22Rv1 (cell line): ENCODE results near the gene IL1R2.
A peak's percentile ranks its signal among the peaks of the same experiment; 100 is the strongest.

Experiments
- H3K27ac ChIP-seq: fragments of 450-650 bp; 2 replicates; pipeline ENCODE4 v1.5.1; 2017
- ZFX ChIP-seq: fragments of 450-650 bp; IDR thresholded peaks from 2 replicates; pipeline ENCODE4 v1.6.1; 2017; ENCODE audit warnings: antibody characterized with exemption, borderline replicate concordance
- TF ChIP-seq, protein P1 (sequence below): fragments of 450-650 bp; IDR thresholded peaks from 2 replicates; pipeline ENCODE4 v1.5.1; 2017; ENCODE audit warnings: mild to moderate bottlenecking

IL1R2 gene

DNA sequence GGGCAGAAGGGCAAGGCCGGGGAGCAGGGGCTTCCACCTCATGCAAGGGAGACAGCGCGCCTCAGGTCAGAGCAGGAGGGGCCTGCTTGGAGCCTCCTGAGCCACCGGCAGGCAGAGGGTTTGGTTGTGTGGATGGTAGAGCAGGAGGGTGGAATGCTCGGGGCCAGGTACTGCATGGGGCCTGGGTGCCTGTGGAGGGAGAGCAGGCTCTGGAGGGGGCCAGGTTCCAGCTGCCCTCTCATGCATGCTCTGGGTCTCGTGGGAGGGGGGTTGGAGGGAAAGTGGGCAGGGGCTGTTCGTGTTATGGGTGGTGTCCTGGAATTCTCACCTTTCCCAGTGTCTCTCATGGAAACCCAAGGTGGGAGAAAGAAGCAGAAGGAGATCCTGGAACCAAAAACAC, 3.2 kb upstream of the IL1R2 start:
- no peak overlapping the region for H3K27ac ChIP-seq
- no peak for TF ChIP-seq ZFX
- TF ChIP-seq, protein P1, sequence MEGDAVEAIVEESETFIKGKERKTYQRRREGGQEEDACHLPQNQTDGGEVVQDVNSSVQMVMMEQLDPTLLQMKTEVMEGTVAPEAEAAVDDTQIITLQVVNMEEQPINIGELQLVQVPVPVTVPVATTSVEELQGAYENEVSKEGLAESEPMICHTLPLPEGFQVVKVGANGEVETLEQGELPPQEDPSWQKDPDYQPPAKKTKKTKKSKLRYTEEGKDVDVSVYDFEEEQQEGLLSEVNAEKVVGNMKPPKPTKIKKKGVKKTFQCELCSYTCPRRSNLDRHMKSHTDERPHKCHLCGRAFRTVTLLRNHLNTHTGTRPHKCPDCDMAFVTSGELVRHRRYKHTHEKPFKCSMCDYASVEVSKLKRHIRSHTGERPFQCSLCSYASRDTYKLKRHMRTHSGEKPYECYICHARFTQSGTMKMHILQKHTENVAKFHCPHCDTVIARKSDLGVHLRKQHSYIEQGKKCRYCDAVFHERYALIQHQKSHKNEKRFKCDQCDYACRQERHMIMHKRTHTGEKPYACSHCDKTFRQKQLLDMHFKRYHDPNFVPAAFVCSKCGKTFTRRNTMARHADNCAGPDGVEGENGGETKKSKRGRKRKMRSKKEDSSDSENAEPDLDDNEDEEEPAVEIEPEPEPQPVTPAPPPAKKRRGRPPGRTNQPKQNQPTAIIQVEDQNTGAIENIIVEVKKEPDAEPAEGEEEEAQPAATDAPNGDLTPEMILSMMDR = no peak

DNA sequence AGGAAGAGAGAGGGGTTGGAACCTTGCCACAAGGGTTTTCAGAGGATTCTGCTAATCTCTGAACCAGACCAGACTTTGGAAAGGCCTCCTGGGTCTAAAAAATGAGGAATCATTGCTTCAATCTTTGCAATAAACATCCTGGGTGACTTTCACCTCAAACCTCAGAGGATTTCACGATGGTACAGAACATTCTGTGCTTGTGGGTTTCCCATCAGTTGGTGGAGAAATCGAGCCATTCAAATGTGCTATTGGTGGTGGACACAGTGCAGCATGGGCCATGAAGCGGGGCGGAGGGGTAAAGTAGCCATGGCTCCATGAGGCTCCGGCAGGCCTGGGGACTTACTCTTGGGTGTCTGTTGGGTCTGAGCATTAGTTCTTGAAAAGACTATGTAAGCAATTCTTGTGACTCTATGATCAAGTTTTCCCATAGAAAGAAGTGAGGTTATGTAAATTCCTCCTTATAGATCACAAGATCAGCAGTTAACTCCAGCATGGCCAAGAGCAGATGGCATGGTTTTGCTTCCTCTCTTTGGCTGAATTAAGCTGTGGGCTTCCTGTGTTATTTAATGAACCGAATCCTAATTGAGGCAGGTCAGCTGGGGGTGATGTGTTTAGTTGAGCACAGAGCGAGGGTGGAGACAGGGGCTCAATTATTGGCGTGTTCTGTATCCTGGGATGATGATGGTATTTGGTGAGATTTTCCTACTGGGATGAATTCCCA, 1.9 kb upstream of the IL1R2 start:
- no peak for TF ChIP-seq ZFX
- TF ChIP-seq, protein P1 = no peak
- no peak overlapping the region for H3K27ac ChIP-seq

DNA sequence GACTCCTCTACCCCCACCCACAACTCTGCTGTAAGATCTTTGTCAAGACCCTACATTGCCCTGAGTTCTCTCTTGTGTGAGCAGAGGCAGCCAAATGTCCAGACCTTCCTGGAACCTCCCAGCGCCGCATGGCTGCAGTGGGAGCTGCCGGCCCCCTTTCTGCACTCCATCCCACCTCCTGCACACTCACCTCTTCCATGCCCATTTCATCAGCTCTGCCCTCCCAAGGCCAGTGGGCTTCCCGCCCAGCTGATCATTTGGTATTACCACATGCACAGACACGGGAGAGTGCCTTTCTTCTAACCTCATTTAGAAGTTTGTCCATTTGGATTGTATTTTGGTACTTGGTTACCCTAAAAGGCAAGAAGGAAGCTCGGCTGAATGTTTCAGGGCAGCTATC, 2.0 kb downstream of the IL1R2 start:
- TF ChIP-seq, protein P1 = no peak
- TF ChIP-seq ZFX = no peak
- H3K27ac ChIP-seq = no peak overlapping the region

DNA sequence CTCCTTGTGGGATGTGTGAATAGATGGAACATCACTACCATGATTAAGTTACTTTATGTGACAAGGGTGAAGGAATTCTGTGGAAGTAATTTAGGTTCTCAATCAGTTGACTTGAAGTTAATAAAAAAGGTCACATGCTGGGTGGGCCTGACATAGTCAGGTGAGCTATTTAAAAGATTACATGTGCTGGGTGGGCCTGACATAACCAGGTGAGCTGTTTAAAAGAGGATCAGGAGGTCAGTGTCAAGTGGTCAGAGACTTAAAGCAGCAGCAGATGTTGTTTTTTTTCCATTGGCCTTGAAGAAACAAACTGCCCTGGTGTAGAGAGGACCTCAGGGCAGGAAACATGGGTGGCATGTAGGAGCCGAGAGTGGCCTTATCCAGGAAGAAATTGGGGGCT, 3.3 kb downstream of the IL1R2 start:
- H3K27ac ChIP-seq = no peak overlapping the region
- TF ChIP-seq ZFX = no peak
- TF ChIP-seq, protein P1 = no peak

DNA sequence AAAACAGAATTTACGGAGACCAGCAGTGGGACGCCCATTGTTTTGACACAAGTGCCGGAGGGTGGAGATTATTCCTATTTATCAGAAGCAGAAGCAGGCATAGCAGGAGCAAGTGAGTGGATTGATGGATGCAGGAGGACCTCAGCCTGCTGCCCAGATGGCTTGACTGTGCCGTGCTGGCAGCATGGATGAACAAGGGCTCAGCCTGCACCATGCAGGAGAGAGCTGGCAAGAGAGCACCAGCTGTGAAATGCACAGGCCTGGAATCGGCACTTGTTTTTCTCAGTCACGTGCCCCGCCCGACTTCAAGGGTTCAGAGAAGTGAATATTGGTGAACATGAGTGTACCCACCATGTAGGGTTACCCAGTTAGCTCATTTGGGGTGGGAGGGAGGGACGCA, 4.0 kb downstream of the IL1R2 start:
- H3K27ac ChIP-seq = no peak overlapping the region
- TF ChIP-seq, protein P1 = no peak
- TF ChIP-seq ZFX = no peak

DNA sequence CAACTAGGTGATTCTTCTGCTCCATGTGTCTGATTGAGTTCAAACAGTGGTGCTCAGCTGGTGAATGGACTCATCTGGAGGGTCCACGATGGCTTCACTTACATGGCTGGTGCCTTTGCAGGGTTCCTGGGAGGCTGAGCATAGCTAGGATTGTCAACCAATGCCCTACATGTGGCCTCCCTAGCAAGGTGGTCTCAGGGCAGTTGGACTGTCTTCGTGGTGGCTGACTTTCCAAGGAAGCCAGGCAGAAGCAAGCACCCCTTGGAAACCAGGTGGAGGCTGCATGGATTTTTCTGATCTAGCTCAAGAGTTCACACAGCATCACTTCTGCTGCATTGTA, 6.8 kb downstream of the IL1R2 start:
- H3K27ac ChIP-seq = peak overlapping the region; percentile 80
- TF ChIP-seq ZFX = no peak
- TF ChIP-seq, protein P1 = no peak

DNA sequence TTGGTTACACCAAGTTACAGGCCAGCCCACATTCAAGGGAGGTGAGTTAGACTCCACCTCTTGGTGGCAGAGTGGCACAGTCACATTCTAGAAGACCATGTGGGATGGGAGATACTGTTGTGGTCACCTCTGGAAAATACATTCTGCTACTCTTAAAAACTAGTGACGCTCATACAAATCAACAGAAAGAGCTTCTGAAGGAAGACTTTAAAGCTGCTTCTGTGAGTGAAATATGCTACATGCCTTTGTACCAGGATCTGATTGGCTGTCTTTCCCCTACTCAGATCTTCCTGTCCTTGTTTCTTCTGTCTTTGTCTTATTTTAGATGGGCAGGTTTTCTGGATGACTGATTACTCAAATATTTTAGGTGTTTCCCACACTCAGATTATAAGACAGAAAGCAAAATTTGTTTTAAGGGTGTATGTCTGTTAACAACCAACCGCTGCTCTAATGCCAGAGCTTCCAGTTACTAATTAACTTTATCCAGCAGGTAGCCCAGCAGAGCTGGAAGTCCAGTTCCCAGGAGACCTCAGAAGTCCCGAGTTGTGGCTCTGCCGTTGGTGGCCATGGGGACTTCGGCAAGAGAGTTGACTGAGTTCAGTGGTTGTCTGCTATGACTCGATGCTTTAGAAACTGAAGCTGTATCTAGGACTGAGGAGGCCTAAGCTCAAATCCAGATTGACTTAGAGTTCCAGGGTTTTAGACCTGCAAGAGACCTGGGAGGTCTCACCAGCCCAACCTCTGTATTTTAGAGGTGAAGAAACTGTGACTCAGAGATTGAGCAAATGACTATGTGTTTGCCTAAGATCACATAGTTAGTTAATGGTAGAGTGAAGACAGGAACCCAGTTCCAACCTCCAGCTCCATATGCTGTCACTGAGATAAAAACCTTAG, 7.4 kb downstream of the IL1R2 start:
- H3K27ac ChIP-seq = peak overlapping the region; percentile 80
- TF ChIP-seq ZFX = no peak
- TF ChIP-seq, protein P1 = peak; percentile 27; the same call in 1 of the 2 replicates
